GM12864 (cell line): ENCODE measurements around the gene MYOCD.

Experiments
- DNase-seq: peaks from one replicate; pipeline ENCODE4 v3.0.0-alpha.2; 2011; ENCODE audit warnings: low read depth
- H3K4me3 ChIP-seq: 2 replicates; pipeline ENCODE4 v1.5.1; 2011; ENCODE audit warnings: mild to moderate bottlenecking, low read depth, low read length, control low read depth
- TF ChIP-seq, protein P1 (sequence below): IDR thresholded peaks from 2 replicates; pipeline ENCODE4 v1.5.1; 2011; ENCODE audit warnings: low read depth, mild to moderate bottlenecking, moderate library complexity, low read length, control low read depth, inconsistent platforms; ENCODE audit errors: missing control alignments

The MYOCD gene

DNA sequence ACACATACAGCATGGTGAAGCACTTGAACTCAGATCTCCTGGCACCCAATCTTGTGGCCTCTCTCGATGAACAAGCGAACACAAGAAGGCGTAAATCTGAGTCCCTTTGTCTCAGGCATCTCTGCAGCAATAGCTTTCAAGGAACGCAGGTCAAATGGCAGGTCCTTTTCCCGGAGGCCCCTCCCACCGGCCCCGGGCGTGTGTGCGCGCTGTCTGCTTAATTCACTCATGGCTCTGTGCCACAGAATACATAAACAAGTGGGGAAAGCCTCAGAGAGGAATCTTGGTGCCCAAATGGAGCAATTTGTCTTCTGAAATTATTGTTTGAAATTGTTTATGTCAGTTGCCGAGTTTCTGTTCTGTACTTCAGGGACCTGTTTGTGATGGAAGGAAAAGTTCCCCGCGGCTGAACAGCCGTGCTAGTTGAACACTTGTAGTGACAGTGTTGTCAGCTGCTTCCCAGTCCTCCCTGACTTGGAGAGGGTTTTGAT is 14.8 kb downstream of the MYOCD start:
- H3K4me3 ChIP-seq = no peak overlapping the region
- DNase-seq = no peak
- TF ChIP-seq, protein P1, sequence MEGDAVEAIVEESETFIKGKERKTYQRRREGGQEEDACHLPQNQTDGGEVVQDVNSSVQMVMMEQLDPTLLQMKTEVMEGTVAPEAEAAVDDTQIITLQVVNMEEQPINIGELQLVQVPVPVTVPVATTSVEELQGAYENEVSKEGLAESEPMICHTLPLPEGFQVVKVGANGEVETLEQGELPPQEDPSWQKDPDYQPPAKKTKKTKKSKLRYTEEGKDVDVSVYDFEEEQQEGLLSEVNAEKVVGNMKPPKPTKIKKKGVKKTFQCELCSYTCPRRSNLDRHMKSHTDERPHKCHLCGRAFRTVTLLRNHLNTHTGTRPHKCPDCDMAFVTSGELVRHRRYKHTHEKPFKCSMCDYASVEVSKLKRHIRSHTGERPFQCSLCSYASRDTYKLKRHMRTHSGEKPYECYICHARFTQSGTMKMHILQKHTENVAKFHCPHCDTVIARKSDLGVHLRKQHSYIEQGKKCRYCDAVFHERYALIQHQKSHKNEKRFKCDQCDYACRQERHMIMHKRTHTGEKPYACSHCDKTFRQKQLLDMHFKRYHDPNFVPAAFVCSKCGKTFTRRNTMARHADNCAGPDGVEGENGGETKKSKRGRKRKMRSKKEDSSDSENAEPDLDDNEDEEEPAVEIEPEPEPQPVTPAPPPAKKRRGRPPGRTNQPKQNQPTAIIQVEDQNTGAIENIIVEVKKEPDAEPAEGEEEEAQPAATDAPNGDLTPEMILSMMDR = no peak

DNA sequence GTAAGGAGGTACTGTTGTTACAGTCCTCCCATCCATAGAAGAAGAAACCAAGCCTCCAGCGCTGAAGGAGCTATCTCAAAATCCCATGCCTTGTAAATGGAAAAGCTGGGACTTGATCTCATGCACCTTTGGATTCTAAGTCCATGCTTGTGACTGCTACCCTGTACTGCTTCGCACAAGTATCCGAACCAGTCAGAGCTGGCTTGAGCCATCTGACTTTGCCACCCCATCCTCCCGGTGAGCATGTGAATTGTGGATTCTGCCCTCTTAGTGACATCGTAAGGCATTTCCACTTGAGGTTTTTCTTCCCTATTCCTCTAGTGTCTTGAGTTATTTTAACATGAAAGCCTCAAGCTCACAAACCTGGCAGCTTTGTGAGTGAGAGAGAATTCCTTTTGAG is 15.3 kb downstream of the MYOCD start:
- no peak for DNase-seq
- TF ChIP-seq, protein P1 = no peak
- H3K4me3 ChIP-seq = no peak overlapping the region

DNA sequence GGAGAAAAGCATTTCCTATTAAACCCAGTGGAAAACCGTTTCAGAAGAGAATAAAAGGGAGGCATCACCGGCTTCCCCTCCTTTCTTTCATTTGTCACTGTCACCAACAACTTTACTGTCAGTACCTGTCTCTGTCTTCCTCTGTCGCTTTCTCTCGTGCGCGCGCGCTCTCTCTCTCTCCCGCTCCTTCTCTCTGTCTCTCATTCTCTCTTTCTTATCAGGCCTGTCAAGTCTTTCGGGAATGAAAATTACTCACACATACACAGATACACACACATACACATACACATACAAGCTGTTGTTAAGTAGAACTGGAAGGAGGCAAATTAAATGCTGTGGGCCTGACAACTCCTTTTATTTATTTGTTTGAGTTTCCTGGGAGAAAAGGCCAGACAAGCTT is 17.6 kb downstream of the MYOCD start:
- H3K4me3 ChIP-seq = no peak overlapping the region
- no peak for DNase-seq
- TF ChIP-seq, protein P1 = no peak

DNA sequence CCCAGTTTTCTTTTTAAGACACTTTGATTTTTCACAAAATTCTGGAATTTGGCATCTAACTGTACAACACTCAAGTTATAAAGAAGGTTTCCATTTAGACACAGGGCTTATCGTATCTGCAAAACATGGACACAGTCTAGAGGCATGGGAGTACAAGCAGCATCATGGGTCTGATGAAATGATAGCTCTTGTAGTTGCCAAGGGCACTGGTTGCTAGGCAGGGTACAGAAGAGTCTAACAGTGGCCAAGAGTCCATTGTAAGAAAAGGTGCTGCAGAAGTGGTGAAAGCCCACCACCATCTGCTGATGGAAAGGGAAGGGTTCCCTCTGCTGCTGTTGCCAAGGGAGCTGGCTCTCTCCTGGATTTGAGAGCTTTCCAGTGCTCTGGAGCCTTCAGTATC is 20.8 kb downstream of the MYOCD start:
- TF ChIP-seq, protein P1 = no peak
- H3K4me3 ChIP-seq = no peak overlapping the region
- DNase-seq = no peak

DNA sequence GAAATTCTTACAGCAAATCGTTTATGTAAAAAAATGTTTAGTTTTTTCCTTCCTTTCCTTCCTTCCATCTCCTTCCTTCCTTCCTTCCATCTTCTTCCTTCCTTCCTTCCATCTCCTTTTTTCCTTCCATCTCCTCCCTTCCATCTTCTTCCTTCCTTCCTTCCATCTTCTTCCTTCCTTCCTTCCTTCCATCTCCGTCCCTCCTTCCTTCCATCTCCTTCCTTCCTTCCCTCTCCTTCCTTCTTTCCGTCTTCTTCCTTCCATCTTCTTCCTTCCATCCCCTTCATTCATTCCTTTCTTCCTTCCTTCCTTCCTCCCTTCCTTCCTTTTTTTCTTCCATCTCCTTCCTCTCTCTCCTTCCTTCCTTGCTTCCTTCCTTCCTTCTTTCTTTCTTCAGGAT is 22.7 kb downstream of the MYOCD start:
- TF ChIP-seq, protein P1 = no peak
- H3K4me3 ChIP-seq = no peak overlapping the region
- DNase-seq = no peak

DNA sequence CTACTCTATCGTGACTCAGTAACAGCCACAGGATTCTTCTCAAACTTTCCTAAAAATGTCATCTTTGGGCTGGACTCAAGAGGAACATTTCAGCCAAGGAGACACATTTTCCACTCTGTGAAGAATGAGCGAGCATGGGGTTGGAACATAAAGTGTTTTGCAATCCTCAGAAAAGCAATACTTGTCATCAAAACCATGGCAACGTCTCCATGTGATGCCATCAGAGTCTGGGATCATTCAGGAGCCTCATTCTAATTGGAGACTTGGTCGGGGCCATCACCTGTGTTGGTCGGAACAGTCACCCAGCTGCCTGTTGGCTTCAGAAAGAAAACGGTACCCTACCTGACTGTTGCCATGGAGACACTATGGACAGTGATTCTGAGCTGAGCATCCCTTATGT is 25.5 kb downstream of the MYOCD start:
- no peak overlapping the region for H3K4me3 ChIP-seq
- DNase-seq = no peak
- TF ChIP-seq, protein P1 = no peak

DNA sequence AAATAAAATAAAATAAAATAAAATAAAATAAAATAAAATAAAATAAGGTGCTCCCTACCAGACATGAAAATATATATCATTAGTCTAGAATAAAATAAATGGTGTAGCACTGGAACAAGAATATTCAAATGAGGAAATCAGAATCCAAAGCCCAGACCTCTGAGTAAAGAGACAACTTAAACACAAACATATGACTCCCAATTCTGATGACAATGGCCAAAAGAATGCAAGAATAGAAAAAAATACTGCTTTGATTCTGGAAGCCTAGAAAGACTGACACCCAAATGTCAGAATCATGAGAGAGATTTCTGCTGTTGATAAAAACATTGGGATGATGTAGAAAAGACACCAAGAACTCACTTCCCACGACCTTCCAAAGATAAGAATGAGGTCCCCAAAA is 27.9 kb downstream of the MYOCD start:
- no peak for DNase-seq
- H3K4me3 ChIP-seq = no peak overlapping the region
- TF ChIP-seq, protein P1 = no peak
